ENCODE data around the gene SRRM2. TPM values are rescaled to one million over a fixed set of nuclear protein-coding genes. Genes with fewer than 3 reads are reported as not detected.
A peak's percentile ranks its signal among the peaks of the same experiment; 100 is the strongest.
"Not testable (repeated sequence)": the region's sequence is repeated elsewhere in the genome, so short reads cannot be mapped to it uniquely, and the experiment has no call there.

The SRRM2 gene
- total and polyA plus RNA-seq, 5 donors from 2014 or later, result 29.8 to 1,344 (median 38.6) TPM

- H3K36me3 Mint-ChIP-seq, result no peaks in the 10 kb centered on the region
- no peak overlapping the region for H3K27ac Mint-ChIP-seq
- H3K4me1 Mint-ChIP-seq, result peaks cover 0 to 12% (median 0%) of the 10 kb centered on the region in 4 donors
- no peak overlapping the region for H3K4me3 Mint-ChIP-seq
- H3K36me3 ChIP-seq (ENCODE audit: control insufficient read depth, insufficient read depth, low read length), result no peaks in the 10 kb centered on the region
- no peak for DNase-seq
- ATAC-seq (ENCODE audit: low read depth in 2 of 2), result no peak
- no peaks in the 10 kb centered on the region for H3K9me3 ChIP-seq (ENCODE audit: control insufficient read depth in 2 of 2, low read length in 2 of 2)
- no peak overlapping the region for H3K27ac ChIP-seq (ENCODE audit: insufficient read depth, low read length, poor library complexity, severe bottlenecking)
- H3K27me3 ChIP-seq (ENCODE audit: control insufficient read depth, insufficient read depth, low read length), result no peaks in the 10 kb centered on the region
- peaks cover 13% of the 10 kb centered on the region for H3K27me3 Mint-ChIP-seq
- H3K4me3 ChIP-seq (ENCODE audit: low read depth, low read length), result no peak overlapping the region
- no peaks in the 10 kb centered on the region for H3K9me3 Mint-ChIP-seq
- peaks cover 16% of the 10 kb centered on the region for H3K4me1 ChIP-seq (ENCODE audit: control insufficient read depth, insufficient read depth, low read length, poor library complexity, severe bottlenecking)
Measured at GRCh38 chr16:2716948-2717347, 35.5 kb upstream of the SRRM2 start.

GRCh38 chr16:2717383-2718263 is 34.8 kb upstream of the SRRM2 start:
- H3K27me3 ChIP-seq (ENCODE audit: control insufficient read depth, insufficient read depth, low read length), result no peaks in the 10 kb centered on the region
- no peaks in the 10 kb centered on the region for H3K36me3 ChIP-seq (ENCODE audit: control insufficient read depth, insufficient read depth, low read length)
- ATAC-seq (ENCODE audit: low read depth in 2 of 2), result no peak
- DNase-seq, result no peak
- H3K4me1 ChIP-seq (ENCODE audit: control insufficient read depth, insufficient read depth, low read length, poor library complexity, severe bottlenecking), result peaks cover 16% of the 10 kb centered on the region
- H3K27ac Mint-ChIP-seq, result no peak overlapping the region
- no peaks in the 10 kb centered on the region for H3K9me3 ChIP-seq (ENCODE audit: control insufficient read depth in 2 of 2, low read length in 2 of 2)
- H3K4me3 ChIP-seq (ENCODE audit: low read depth, low read length), result no peak overlapping the region
- H3K36me3 Mint-ChIP-seq, result no peaks in the 10 kb centered on the region
- no peaks in the 10 kb centered on the region for H3K9me3 Mint-ChIP-seq
- H3K27ac ChIP-seq (ENCODE audit: insufficient read depth, low read length, poor library complexity, severe bottlenecking), result no peak overlapping the region
- H3K27me3 Mint-ChIP-seq, result peaks cover 17% of the 10 kb centered on the region
- H3K4me1 Mint-ChIP-seq, result peaks cover 0 to 15% (median 0%) of the 10 kb centered on the region in 4 donors
- peak overlapping the region in 2 of 4 donors; percentile 29 to 43 for H3K4me3 Mint-ChIP-seq

GRCh38 chr16:2719328-2720063 is 32.9 kb upstream of the SRRM2 start:
- ATAC-seq (ENCODE audit: low read depth in 2 of 2), result no peak
- H3K27me3 Mint-ChIP-seq, result peaks cover 14% of the 10 kb centered on the region
- no peak overlapping the region for H3K27ac Mint-ChIP-seq

GRCh38 chr16:2720064-2720457 is 32.4 kb upstream of the SRRM2 start, which contains the start of gene PRSS27:
Gene PRSS27 (minus strand): TSS chr16:2720224. CDS start chr16:2720160, 64 bp downstream.
- no peak for ATAC-seq (ENCODE audit: low read depth in 2 of 2)
- no peak within 1 kb of the TSS for H3K4me3 ChIP-seq (ENCODE audit: low read depth, low read length)

More at GRCh38 chr16:2719328-2720063, 32.9 kb upstream of the SRRM2 start:
- Mint-ChIP-seq H3K36me3 (no peaks in the 10 kb centered on the region), H3K4me3 (no peak overlapping the region), H3K9me3 (no peaks in the 10 kb centered on the region), H3K4me1 (peaks cover 0 to 15% (median 0%) of the 10 kb centered on the region in 4 donors)
- no peak overlapping the region for H3K4me3 ChIP-seq (ENCODE audit: low read depth, low read length)
- no peak for DNase-seq
- no peaks in the 10 kb centered on the region for H3K36me3 ChIP-seq (ENCODE audit: control insufficient read depth, insufficient read depth, low read length)
- H3K27ac ChIP-seq (ENCODE audit: insufficient read depth, low read length, poor library complexity, severe bottlenecking), result no peak overlapping the region
- peaks cover 16% of the 10 kb centered on the region for H3K4me1 ChIP-seq (ENCODE audit: control insufficient read depth, insufficient read depth, low read length, poor library complexity, severe bottlenecking)
- no peaks in the 10 kb centered on the region for H3K27me3 ChIP-seq (ENCODE audit: control insufficient read depth, insufficient read depth, low read length)
- H3K9me3 ChIP-seq (ENCODE audit: control insufficient read depth in 2 of 2, low read length in 2 of 2), result no peaks in the 10 kb centered on the region

GRCh38 chr16:2720719-2721633 is 31.5 kb upstream of the SRRM2 start:
- H3K27ac Mint-ChIP-seq, result peak overlapping the region in 1 of 3 donors; percentile 83
- H3K27ac ChIP-seq (ENCODE audit: insufficient read depth, low read length, poor library complexity, severe bottlenecking), result peak overlapping the region; percentile 67
- no peaks in the 10 kb centered on the region for H3K36me3 ChIP-seq (ENCODE audit: control insufficient read depth, insufficient read depth, low read length)
- no peaks in the 10 kb centered on the region for H3K9me3 Mint-ChIP-seq
- no peaks in the 10 kb centered on the region for H3K36me3 Mint-ChIP-seq
- DNase-seq, result peak; percentile 80 to 93 (median 84)
- H3K9me3 ChIP-seq (ENCODE audit: control insufficient read depth in 2 of 2, low read length in 2 of 2), result no peaks in the 10 kb centered on the region
- H3K4me1 ChIP-seq (ENCODE audit: control insufficient read depth, insufficient read depth, low read length, poor library complexity, severe bottlenecking), result peaks cover 8% of the 10 kb centered on the region
- H3K27me3 ChIP-seq (ENCODE audit: control insufficient read depth, insufficient read depth, low read length), result no peaks in the 10 kb centered on the region
- H3K27me3 Mint-ChIP-seq, result peaks cover 15% of the 10 kb centered on the region
- peaks cover 0 to 6% (median 0%) of the 10 kb centered on the region in 4 donors for H3K4me1 Mint-ChIP-seq
- H3K4me3 Mint-ChIP-seq, result peak overlapping the region; percentile 78 to 85 (median 80)
- peak; percentile 89 for ATAC-seq (ENCODE audit: low read depth in 2 of 2)
- peak overlapping the region; percentile 52 for H3K4me3 ChIP-seq (ENCODE audit: low read depth, low read length)

More at GRCh38 chr16:2720064-2720457, 32.4 kb upstream of the SRRM2 start, which contains the start of gene PRSS27:
- Histone ChIP-seq H3K27me3 (ENCODE audit: control insufficient read depth, insufficient read depth, low read length) (no peaks in the 10 kb centered on the region), H3K9me3 (ENCODE audit: control insufficient read depth in 2 of 2, low read length in 2 of 2) (no peaks in the 10 kb centered on the region), H3K27ac (ENCODE audit: insufficient read depth, low read length, poor library complexity, severe bottlenecking) (peak within 1 kb of the TSS; percentile 67), H3K36me3 (ENCODE audit: control insufficient read depth, insufficient read depth, low read length) (no peaks in the 10 kb centered on the region), H3K4me1 (ENCODE audit: control insufficient read depth, insufficient read depth, low read length, poor library complexity, severe bottlenecking) (peaks cover 16% of the 10 kb centered on the region)
- DNase-seq, result no peak
- Mint-ChIP-seq H3K4me1 (peaks cover 0 to 10% (median 0%) of the 10 kb centered on the region in 4 donors), H3K27ac (peak within 1 kb of the TSS in 1 of 3 donors; percentile 83), H3K27me3 (peaks cover 10% of the 10 kb centered on the region), H3K9me3 (no peaks in the 10 kb centered on the region), H3K36me3 (no peaks in the 10 kb centered on the region), H3K4me3 (peak within 1 kb of the TSS in 3 of 4 donors; percentile 61 to 80 (median 78))

- H3K4me1 ChIP-seq (ENCODE audit: control insufficient read depth, insufficient read depth, low read length, poor library complexity, severe bottlenecking); H3K36me3 ChIP-seq (ENCODE audit: control insufficient read depth, insufficient read depth, low read length); H3K4me1 Mint-ChIP-seq; H3K27me3 ChIP-seq (ENCODE audit: control insufficient read depth, insufficient read depth, low read length); H3K27ac Mint-ChIP-seq; H3K9me3 ChIP-seq (ENCODE audit: control insufficient read depth in 2 of 2, low read length in 2 of 2); H3K36me3 Mint-ChIP-seq; H3K9me3 Mint-ChIP-seq; DNase-seq; ATAC-seq (ENCODE audit: low read depth in 2 of 2): not testable (repeated sequence)
- peak overlapping the region; percentile 67 for H3K27ac ChIP-seq (ENCODE audit: insufficient read depth, low read length, poor library complexity, severe bottlenecking)
- peak overlapping the region; percentile 52 for H3K4me3 ChIP-seq (ENCODE audit: low read depth, low read length)
- peaks cover 15% of the 10 kb centered on the region for H3K27me3 Mint-ChIP-seq
- H3K4me3 Mint-ChIP-seq, result peak overlapping the region; percentile 69 to 85 (median 78)
Measured at GRCh38 chr16:2721634-2722173, 30.7 kb upstream of the SRRM2 start.

All from CD4-positive, CD25-positive, alpha-beta regulatory T cell (primary cell).